Measurements from ENCODE around the gene GATC.

The GATC gene

DNA sequence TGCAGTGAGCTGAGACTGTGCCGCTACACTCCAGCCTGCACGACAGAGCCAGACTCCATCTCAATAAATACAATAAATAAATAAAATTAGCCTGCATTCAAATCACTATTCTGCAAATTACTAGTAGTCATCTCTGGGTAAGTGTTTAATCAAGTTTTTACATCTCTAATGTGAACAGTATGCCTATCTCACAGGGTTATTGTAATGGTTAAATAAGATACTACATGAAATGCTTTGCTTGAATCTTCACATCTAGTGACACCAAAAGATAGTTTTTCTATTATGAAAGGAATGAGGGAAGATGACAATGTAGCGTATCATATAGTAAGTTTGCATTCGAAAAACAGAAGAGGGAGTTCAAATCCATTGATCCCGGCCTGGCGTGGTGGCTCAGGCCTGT lies 21.2 kb downstream of the GATC start:
- TF ChIP-seq, protein P1, sequence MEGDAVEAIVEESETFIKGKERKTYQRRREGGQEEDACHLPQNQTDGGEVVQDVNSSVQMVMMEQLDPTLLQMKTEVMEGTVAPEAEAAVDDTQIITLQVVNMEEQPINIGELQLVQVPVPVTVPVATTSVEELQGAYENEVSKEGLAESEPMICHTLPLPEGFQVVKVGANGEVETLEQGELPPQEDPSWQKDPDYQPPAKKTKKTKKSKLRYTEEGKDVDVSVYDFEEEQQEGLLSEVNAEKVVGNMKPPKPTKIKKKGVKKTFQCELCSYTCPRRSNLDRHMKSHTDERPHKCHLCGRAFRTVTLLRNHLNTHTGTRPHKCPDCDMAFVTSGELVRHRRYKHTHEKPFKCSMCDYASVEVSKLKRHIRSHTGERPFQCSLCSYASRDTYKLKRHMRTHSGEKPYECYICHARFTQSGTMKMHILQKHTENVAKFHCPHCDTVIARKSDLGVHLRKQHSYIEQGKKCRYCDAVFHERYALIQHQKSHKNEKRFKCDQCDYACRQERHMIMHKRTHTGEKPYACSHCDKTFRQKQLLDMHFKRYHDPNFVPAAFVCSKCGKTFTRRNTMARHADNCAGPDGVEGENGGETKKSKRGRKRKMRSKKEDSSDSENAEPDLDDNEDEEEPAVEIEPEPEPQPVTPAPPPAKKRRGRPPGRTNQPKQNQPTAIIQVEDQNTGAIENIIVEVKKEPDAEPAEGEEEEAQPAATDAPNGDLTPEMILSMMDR (conservative IDR thresholded peaks at IDR 0.05) = no peak
- no peak overlapping the region; the same call in 1 of the 2 replicates for H3K27ac ChIP-seq

DNA sequence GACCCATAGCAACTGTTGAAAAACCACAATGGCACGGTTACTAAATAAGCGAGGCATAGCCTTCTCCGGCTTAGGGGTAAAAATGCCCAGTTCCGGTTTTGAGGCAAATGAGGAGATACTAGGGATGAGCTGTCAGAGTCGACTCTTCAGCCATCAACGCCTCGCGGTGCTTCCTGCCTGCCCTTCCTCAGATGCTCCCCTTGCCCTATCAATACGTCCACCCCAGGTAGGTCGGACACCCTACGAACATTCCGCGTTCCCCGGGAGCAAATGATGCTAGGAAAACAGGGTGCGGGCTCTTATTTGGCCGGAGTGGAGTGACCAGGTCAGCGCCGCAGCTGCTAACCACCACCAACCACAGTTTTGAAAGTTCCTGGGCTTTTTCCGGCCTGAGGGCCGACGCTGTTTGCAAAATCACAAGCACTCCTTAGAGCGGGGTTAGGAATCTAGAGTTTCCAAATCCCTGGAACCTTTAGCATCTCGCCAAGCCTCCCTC lies 22.1 kb downstream of the GATC start:
- TF ChIP-seq, protein P1 (conservative IDR thresholded peaks at IDR 0.05) = no peak
- H3K27ac ChIP-seq = peak overlapping the region; percentile 98

DNA sequence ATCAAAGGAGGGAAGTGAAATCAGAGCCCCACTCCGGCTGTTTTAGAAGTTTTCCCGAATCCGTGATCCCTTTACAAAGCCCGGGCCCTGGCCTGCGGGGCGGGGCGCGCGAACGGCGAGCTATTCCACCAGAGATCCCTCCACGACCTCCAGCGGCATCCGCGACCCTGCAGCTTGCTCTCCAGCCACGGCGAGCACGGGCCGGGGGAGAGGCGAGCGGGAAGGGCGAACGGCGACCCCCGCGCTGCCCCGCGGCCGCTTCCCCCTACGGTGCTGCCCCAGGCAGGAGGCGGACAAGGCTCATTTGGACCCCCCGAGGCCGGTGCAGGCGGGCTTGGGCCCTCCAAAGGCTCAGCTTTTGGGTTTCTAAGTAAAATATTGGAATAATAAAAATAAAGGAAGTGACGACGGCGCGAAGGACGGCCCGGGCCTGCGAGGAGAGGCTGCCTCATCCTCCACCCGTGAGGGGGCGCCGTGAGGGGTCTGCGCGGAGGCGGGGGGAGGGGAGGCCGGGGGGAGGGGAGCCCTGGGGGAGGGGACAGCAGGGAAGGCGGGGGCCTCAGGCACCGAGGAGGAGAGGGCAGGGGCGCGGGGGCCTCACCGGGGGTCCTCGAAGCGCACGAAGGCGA lies 22.7 kb downstream of the GATC start:
- TF ChIP-seq, protein P1 (conservative IDR thresholded peaks at IDR 0.05) = no peak
- peak overlapping the region; percentile 98 for H3K27ac ChIP-seq

DNA sequence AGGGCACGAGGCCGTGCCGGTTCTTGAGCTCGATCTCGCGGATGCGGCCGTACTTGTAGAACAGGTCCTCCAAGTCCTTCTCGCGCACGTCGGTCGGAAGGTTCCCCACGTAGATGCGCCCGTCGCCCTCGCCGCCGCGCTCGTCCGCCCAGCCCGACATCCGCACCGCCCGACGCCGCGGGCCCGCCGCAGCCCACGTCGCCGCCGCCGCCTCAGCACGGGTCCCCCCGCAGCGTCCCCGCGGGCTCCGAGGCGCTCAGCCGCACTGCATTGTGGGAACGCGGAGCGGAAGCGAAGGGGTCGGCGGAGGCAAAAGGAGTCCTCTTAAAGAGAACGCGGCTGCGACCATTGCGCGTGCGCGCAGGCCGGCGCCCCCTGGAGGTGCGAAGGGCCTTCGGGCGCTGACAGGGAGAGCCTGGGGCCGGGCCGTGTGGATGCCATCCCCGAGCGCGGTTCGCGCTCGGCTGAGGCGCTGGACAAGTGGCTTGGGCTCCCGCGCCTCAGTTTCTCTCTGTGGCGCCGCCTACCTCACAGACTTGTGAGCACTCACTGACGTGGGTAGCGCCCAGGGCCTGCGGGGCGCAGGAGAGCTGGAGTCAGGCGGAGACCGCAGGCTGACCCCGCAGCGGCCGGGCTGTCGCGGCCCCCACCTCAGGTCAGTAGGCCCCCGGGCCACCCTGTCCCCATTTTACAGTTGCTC lies 23.4 kb downstream of the GATC start, which contains the start of gene SRSF9:
TSS of gene SRSF9 (minus strand) at position 299 of the 700 bp plus-strand sequence. CDS start at position 160, 139 bp downstream.
- peak within 1 kb of the TSS; percentile 98 for H3K27ac ChIP-seq
- TF ChIP-seq, protein P1 (conservative IDR thresholded peaks at IDR 0.05) = peak; percentile 96

DNA sequence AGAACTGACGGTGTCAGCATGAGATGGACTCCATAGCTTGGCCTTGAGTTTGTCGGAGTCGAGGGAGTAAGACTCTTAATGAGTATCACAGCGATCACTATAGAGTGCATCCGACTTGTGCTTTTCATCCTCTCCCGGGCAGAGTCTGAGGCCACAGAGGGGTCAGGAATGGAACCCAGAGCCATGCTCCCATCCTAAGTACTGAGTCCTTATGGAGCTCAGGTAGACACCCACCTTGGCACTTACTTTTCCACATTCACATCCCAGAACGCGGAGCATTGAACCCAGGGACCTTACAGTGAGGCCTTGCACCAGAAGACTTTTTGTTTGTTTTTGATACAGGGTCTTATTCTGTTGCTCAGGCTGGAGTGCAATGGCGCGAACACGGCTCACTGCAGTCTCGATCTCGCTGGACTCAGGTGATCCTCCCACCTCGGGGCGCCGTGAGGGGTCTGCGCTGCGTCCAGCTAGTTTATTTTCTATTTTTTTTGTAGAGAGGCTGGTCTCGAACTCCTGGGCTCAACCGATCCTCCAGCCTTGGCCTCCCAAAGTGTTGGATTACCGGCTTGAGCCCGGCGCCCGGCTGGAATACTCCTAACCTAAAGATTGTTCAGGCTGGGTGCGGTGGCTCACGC lies 24.0 kb downstream of the GATC start:
- peak overlapping the region; percentile 98 for H3K27ac ChIP-seq
- TF ChIP-seq, protein P1 (conservative IDR thresholded peaks at IDR 0.05) = no peak

DNA sequence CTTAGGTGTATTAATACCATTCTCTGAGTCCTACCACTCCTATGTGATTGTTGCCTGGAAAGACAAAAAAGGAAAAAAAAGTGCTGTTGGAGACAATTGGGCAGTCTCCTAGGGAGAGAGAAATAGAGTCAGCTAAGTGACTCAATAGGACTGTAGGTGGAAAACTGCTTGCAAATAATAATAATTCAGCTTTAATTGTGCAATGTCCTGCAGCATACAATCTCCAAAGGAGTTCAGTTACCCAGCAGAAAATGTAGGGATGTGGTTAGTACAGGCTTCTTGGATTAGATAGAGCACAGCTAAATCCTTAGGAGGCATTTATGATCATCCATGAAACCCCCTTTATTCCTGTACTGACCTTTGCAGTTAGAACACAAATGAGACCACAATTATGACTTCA lies 26.3 kb downstream of the GATC start:
- TF ChIP-seq, protein P1 (conservative IDR thresholded peaks at IDR 0.05) = no peak

More for the DNA sequence above, 26.3 kb downstream of the GATC start:
- peak overlapping the region; percentile 88 for H3K27ac ChIP-seq
